ENCODE measurements around the gene CD6. TPM values are rescaled to one million over a fixed set of nuclear protein-coding genes. Genes with fewer than 3 reads are reported as not detected.

Gene CD6
- total RNA-seq: 2.3 TPM

GRCh38 chr11:60971520-60971919 lies at the start of gene CD6:
TSS of gene CD6 (plus strand) at chr11:60971680. CDS start at chr11:60971866, 186 bp downstream.

DNA sequence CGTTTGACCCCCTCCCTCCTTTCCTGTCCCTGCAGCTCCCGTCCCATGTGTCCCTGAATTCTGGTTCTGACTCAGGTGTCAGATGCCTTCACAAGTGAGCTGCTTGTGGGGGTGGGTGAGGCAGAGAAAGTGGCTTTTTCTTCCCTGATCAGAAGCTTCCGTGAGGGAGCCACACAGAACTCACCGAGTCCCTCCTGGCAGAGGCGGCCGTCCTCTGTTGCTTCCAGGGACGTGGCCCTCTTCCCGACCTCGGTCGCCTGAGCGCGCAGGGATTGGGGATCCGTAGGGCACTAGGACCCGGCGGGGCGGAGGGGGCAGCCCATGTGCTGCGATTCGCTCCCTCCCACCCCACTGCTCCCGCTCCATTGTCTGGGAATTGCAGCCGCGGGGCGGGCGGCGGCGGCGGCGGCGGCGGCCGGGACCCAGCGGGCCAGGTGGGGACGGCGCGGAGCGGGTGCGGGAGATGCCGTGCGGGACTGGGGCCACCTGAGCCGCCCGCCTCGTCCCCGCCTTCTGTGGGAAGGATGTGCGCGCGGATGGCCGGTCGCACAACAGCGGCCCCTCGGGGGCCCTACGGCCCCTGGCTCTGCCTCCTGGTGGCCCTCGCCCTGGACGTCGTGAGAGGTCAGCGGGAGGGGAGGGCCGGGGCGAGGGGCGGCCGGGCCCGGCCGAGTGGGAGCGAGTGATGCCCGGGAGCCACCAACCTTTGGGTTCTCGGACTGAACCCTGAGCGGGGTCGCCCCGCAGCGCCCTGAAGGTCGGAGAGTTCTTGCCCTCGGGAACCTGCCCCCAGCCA lies 47.2 kb upstream of the CD6 start, which contains the start of gene TMEM132A:
TSS of gene TMEM132A (plus strand) at position 351 of the 796 bp plus-strand sequence. CDS start at position 525, 174 bp downstream.

DNA sequence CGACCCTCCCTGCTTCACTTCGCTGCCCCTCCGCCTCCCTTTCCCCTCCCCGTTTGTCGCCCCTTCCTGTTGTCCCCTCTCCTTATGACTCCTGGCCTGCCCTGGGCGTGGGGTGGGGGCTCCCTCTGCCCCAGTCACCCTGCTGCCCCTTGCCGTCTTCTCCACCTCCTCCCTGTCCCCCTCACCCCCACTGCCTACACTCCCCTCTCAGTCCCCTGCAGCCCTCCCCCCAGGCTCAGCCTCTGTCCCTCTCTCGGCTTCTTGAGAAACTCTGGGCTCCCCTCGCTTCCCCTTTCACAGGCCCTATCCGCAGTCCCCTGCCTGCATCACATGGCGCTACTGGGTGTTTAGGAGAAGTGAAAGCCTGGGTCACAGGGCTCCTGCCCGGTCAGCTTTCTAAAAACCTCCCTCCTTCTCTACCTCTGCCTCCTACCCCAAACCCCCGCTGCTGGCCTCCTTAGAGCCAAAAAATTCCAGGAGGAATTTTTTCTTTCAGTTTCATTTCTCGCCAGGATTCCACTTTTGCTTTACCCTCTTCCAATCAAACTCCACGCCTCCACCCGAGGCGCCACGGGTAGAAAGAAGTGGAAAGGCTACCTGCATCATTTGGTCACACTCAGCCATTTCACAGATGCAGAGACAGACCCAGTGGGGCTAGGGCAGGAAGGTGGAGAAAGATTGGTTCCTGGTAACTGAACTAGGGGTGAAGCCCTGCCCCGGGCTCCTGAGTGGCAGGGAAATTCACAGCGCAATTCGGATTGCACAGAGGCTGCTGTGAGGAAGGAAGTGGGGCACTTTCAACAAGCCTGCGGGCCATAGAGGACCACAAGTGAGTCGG lies 19.4 kb upstream of the CD6 start, which contains the start of gene SLC15A3:
TSS of gene SLC15A3 (minus strand) at position 273 of the 838 bp plus-strand sequence. CDS start 625 bp downstream, outside the sequence.

Small RNA genes within 50 kb of the gene (small RNA-seq; reads per million reads assigned to genes)
- not detected for gene RNU6-933P

Other genes with a start within 250 kb of the CD6 start
- not detected for gene MS4A18, start 247.0 kb upstream of the CD6 start, total RNA-seq
- gene MS4A15, start 214.8 kb upstream of the CD6 start, total RNA-seq: not detected
- gene MS4A10, start 186.3 kb upstream of the CD6 start, total RNA-seq: not detected
- gene CCDC86, start 129.6 kb upstream of the CD6 start, total RNA-seq: 5.1 TPM
- 1.8 TPM for gene PTGDR2, start 115.7 kb upstream of the CD6 start, total RNA-seq
- 0.46 TPM for gene ZP1, start 104.1 kb upstream of the CD6 start, total RNA-seq
- gene PRPF19, start 65.1 kb upstream of the CD6 start, total RNA-seq: 47.3 TPM
- gene TMEM109, start 57.5 kb upstream of the CD6 start, total RNA-seq: 9.7 TPM
- 104 TPM for gene TMEM132A, start 47.2 kb upstream of the CD6 start, total RNA-seq
- 9.9 TPM for gene SLC15A3, start 19.5 kb upstream of the CD6 start, total RNA-seq
- not detected for gene CD5, start 130.8 kb downstream of the CD6 start, total RNA-seq
- gene VPS37C, start 189.7 kb downstream of the CD6 start, total RNA-seq: 6.2 TPM
- gene PGA3, start 231.8 kb downstream of the CD6 start, total RNA-seq: not detected

Measured in diencephalon (tissue), 1 donor.